HG02642 (cell line): Measurements from ENCODE around the gene FRMD4A.

Experiments
- ATAC-seq: cut with Tn5 transposase; IDR thresholded peaks from one replicate; pipeline ENCODE4 v1.9.1; 2021; ENCODE audit warnings: mild to moderate bottlenecking; ENCODE audit not compliant: unreplicated experiment, poor library complexity

Gene FRMD4A

GRCh38 chr10:14026325-14026724 is 304.4 kb downstream of the FRMD4A start:
- ATAC-seq, result no peak

GRCh38 chr10:14025283-14026189 is 305.2 kb downstream of the FRMD4A start:
- ATAC-seq, result no peak

- no peak for ATAC-seq
Observed at GRCh38 chr10:14024329-14025202, 306.2 kb downstream of the FRMD4A start.

DNA sequence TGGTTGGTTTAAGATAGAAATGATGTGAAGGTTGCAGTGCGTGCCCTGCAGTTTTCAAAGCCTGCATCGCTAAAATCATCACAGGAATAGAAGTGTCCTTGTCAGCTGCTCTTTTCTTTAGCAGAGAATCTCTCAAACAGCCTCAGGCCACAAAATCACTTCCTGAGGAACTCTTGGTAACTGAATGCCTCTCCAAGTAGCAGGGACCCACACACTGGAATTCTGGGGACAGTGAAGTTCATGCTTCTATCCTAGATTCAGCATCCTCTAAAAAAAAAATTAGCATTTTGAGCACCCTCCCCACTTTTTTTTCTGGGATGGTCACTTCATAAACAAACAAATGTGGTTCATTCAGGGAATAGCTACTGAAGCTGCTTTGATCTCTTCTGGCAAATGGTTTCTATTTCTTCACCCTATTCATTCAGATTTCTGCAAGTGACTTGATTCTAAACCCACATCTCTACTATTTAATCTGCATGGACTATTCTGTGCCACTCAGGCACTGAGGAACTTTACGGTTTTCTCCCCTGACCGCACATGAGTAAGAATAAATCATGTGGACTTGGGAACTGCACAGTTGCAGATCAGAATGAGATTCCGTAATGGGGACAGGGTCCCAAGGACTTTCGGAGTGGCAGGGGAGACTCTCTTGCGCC is 306.9 kb downstream of the FRMD4A start:
- no peak for ATAC-seq

DNA sequence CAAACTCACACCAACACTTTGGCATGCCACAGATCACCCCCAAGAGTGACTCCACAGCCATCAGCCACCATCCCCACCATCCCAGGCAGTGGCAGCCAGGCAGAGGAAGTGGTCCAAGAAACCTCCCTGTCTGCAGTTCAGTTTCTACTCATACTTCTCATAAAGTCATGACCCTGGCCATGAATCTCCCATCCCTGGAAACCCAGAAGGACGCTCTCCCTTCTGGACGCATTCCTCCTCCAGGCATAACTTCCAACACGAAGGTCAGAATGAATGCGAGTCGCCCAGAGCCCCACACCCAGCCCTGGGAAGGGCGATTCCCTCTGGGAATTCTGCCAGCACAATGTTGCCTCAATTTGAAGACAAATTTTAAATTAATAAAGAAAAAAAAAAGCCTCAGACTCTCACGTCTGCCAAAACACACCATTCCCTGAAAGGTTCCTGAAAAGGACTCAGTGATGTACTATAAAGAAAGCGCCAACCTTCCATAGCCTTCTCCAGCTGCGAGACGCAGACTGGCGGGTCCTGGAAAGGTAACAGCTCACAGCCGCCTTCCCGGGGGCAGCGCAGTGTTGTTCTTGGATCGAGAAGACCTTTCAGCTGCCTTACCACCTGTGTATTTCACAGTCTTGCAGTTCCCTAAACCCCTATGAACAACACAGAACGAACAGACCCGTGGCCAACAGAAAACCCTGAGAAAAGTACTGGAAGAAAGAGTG is 307.6 kb downstream of the FRMD4A start:
- ATAC-seq, result no peak

DNA sequence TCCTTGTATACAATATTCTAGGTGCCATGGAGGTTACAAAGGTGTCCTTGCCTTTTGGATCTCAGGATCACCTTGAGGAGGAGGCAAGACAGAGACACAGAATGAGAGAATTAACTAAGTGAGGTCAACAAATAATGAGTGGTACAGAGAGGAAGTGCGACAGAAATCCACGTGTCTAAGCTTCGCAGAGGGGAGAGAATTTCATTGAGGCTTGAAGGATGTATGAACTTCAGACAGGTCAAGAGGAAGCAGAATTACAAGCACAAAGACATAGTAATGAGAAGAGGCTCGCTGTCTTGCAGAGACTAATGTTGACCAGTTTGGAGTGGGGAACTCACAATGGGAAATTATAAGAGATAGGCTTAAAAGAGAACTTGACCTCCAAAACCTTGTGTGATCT is 308.7 kb downstream of the FRMD4A start:
- no peak for ATAC-seq

GRCh38 chr10:14020037-14020664 is 310.6 kb downstream of the FRMD4A start:
- no peak for ATAC-seq

DNA sequence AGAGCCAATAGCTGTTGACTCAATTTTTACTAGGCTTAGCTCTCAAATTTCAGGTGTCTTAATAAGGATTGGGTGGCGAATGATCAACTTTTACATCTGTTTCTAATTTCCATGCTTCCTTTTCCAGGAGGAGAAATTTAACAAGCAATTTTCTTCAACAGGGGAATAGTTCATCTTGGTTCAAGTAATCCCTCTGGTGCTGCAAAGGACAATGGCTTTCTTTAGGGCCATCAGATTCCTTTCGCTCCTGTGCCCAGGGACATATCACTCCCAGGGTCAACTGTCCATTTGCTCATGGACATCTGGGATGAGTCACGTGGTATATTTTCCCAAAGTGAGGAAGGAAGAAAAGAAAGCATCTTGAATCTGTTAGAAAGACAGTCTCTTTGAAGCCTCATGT is 313.3 kb downstream of the FRMD4A start:
- ATAC-seq, result no peak

GRCh38 chr10:14016931-14017333 is 313.8 kb downstream of the FRMD4A start:
- no peak for ATAC-seq

DNA sequence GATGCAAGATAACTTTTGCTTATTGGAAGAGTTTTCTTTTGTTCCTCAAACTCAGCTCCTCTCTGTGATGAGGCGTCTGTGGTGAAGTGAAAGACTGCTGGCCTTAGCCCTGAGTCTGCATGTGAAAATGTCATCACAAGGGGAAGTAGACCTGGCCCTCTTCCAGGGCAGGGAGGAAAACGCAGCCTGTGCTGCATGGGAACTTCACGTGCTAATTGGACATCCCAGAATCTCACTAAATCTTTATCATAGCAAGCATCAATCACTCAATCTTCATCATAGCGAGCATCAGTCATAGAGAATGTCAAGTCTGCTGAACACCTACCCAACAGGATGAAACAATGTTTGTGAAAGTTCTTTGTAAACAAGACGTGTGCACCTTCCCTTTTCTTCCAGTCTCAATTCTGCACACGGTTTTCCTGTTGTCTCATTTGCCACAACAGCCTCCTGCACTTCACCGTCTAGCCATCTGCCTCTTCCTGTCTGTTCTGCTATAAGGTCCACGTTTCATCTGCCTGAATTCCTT is 314.6 kb downstream of the FRMD4A start:
- ATAC-seq, result no peak

DNA sequence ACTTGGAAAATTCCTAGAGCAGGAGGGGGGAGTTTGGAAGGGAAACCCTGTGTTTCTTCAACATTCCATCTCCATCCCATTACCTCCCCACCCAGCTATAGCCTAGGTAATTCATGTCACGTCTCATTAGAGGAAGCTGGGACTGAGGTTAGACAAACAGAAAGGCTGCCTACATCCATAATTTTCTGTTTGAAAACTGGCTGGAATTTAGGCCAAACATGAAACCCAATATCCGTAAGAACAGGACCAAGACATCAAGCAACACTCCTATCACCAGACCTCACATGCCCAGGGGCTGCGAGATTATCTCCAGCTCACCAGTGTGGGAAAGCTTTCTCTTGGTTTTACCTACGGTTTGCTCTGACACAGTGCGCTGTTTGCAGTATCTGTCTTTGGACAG is 316.3 kb downstream of the FRMD4A start:
- no peak for ATAC-seq

DNA sequence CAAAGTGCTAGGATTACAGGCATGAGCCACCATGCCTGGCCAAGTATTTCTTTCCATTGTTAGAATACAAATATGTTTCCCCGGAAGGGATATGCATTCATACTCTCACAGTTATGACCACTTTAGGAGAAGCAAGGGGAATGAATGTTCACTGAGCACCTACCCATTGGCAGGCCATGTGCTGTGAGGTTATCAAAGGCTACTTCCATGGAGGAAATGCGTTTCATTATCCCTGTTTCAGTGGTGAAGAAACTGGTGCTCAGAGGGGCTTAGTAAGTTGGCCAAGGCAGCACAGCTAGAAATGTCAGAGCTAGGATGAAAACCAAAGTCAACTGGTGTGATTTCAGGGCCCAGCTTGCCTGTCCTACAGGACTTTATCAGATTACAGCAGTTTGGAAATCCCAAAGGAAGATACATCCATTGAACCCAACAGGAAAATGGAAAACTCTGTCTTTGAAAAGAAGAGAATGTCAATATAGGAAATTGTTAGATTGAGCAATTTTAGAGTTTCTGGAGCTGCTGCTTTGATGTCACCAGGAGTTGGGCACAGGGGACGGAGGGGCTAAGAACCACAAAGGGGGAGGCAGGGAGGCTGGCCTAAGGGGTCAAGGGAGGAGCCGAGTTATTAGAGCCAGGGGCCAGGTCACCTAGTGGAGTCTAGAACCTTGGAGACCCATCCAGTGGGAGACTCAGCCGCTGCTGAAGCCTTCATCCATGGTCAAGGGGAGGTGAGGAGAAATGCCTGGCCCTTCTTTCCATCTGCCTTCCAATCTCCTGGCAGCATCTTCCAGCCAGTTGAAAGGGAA is 319.8 kb downstream of the FRMD4A start:
- no peak for ATAC-seq

DNA sequence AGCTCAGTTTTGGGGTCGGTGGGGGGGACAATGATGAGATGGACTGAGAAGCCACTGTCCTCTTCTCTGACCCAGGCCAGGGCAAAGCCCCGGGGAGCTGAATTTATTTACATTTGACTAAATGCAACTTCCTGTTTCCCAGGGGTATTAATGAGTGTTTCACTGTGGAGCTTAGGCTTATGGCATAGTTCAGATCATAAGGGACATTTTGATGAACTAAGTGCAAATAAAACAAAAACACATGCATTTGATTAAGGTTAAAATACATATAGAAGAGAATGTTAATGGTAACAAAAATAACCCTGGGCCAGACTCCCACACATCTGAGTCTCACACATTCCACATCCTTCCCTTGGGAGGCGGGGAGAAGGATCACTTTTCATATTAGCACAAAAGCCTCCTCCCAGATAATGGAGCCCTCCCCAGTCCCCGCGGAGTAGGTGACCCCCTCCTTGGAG is 320.6 kb downstream of the FRMD4A start:
- no peak for ATAC-seq

GRCh38 chr10:14009371-14010100 is 321.2 kb downstream of the FRMD4A start:
- peak; percentile 61 for ATAC-seq

DNA sequence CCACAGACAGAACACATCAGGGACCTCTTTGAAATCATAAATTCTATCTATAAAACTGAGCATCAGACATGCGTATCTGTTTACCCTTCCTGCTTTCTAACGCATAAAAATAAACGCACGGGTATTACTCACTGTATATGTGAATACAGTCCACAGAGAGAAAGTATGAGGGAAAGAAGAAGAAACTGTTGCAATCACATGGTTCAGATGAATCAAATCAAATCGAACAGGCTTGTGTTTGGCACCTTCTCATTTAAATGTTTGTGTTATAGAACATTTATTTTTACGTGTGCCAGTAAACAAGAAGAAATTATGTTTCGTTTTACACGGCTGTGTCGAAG is 322.0 kb downstream of the FRMD4A start:
- ATAC-seq, result no peak

DNA sequence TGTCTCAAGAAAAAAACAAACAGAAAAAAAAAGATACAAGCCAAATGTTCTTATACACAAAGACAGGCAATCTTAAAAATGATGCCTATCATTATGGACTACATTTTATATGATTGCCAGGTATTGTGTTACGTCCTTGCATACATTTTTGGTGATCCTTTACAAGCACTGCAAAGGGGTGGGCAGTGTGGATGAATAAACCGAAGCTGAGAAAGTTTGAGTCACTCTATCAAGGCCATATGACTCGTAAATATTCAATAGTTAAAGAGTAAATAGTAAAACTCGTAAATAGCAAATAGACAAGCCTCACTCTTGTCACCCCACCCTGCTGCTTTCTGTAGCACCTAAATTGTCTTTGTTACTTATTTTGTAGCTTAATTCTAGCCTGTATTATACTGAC is 326.2 kb downstream of the FRMD4A start:
- ATAC-seq, result no peak

- no peak for ATAC-seq
Observed at GRCh38 chr10:14003517-14004184, 327.1 kb downstream of the FRMD4A start.
